H1 (cell line): ENCODE results near the gene AMPD1. TPM values are rescaled to one million over a fixed set of nuclear protein-coding genes. Genes with fewer than 3 reads are reported as not detected.

Experiments used
- BACH1 ChIP-seq: IDR thresholded peaks from 2 replicates; pipeline ENCODE4 v1.6.1; 2012; ENCODE audit warnings: low read length, improper control_type of control experiment
- BCL11A ChIP-seq, 2 experiments: IDR thresholded peaks; one replicate each; pipeline ENCODE4 v1.6.1; 2011; ENCODE audit warnings: low read depth in 2 of 2, low read length in 2 of 2, mild to moderate bottlenecking in 2 of 2
- BRCA1 ChIP-seq: IDR thresholded peaks from 2 replicates; pipeline ENCODE4 v1.6.1; 2012; ENCODE audit warnings: low read depth, low read length, improper control_type of control experiment
- KDM1A ChIP-seq: fragments of 200-600, 300-600 bp; sonication (generic); IDR thresholded peaks from 2 replicates; pipeline ENCODE4 v1.7.1; 2016; ENCODE audit warnings: mild to moderate bottlenecking, low read length, borderline replicate concordance
- MAFK ChIP-seq: IDR thresholded peaks from 2 replicates; pipeline ENCODE4 v1.6.1; 2012; ENCODE audit warnings: low read depth, mild to moderate bottlenecking, improper control_type of control experiment, low read length
- POLR2A ChIP-seq, 2 experiments: IDR thresholded peaks; 1 replicate in 1 of 2; 2 replicates in 1 of 2; pipeline ENCODE4 v1.6.1; 2011; ENCODE audit warnings: low read depth in 2 of 2, low read length in 2 of 2, mild to moderate bottlenecking in 2 of 2; ENCODE audit errors: control extremely low read depth in 1 of 2
- TAF7 ChIP-seq: optimal IDR thresholded peaks from 2 replicates; pipeline ENCODE3; 2011; ENCODE audit warnings: low read depth, mild to moderate bottlenecking, inconsistent platforms, low read length, moderate library complexity, borderline replicate concordance
- polyA plus RNA-seq, 7 experiments: library from polyadenylated mRNA; depleted of rRNA in 3 of 7; stranded (reverse) in 5 of 7; unstranded in 2 of 7; fragments of >200 nt in 5 of 7; fragments of 200-250 nt in 2 of 7; gene quantifications; 1 replicate in 5 of 7; 2 replicates in 1 of 7; 4 replicates in 1 of 7; pipeline versions ENCODE4 v1.2.1 to v1.2.3, GENCODE V29; 2011 to 2013; ENCODE audit warnings: missing spikeins in 2 of 7, mixed read lengths in 2 of 7
- total RNA-seq: library from RNA; stranded (reverse); fragmentation: NEBNext Ultra II Directional; extraction: Animal tissue kit (Norgen Biotek cat#: 25700); gene quantifications from 2 replicates; pipeline ENCODE4 v1.2.1, GENCODE V29; 2021

The AMPD1 gene
- total and polyA plus RNA-seq, 2 of the 8 experiments (the other 6 are each of a cell fraction or from before 2014, with no cell fraction given) = not detected

- TF ChIP-seq BCL11A (IDR thresholded peaks at IDR 0.05; ENCODE audit: low read depth in 2 of 2, low read length in 2 of 2) = no peak
- no peak for TF ChIP-seq BACH1
- no peak for TF ChIP-seq KDM1A
- TF ChIP-seq MAFK = no peak
- TF ChIP-seq BRCA1 = no peak
- no peak for TF ChIP-seq TAF7
- TF ChIP-seq POLR2A (IDR thresholded peaks at IDR 0.05; ENCODE audit: control extremely low read depth in 1 of 2, low read depth in 2 of 2, low read length in 2 of 2) = no peak
These were observed 24.1 kb downstream of the AMPD1 start (continued) for GRCh38 chr1:114671011-114671938.
